ENCODE data around the gene GLA.

Gene GLA

GRCh38 chrX:101415180-101416145 lies 7.7 kb upstream of the GLA start:
- TF ChIP-seq ZNF274 (IDR thresholded peaks at IDR 0.05; ENCODE audit: low read depth, low read length) = no peak
- H3K4me3 ChIP-seq (ENCODE audit: low read length) = no peak overlapping the region

DNA sequence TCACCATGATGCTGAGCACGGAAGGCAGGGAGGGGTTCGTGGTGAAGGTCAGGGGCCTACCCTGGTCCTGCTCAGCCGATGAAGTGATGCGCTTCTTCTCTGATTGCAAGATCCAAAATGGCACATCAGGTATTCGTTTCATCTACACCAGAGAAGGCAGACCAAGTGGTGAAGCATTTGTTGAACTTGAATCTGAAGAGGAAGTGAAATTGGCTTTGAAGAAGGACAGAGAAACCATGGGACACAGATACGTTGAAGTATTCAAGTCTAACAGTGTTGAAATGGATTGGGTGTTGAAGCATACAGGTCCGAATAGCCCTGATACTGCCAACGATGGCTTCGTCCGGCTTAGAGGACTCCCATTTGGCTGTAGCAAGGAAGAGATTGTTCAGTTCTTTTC lies 4.3 kb upstream of the GLA start:
- TF ChIP-seq ZNF274 (IDR thresholded peaks at IDR 0.05; ENCODE audit: low read depth, low read length) = no peak
- H3K4me3 ChIP-seq (ENCODE audit: low read length) = no peak overlapping the region

DNA sequence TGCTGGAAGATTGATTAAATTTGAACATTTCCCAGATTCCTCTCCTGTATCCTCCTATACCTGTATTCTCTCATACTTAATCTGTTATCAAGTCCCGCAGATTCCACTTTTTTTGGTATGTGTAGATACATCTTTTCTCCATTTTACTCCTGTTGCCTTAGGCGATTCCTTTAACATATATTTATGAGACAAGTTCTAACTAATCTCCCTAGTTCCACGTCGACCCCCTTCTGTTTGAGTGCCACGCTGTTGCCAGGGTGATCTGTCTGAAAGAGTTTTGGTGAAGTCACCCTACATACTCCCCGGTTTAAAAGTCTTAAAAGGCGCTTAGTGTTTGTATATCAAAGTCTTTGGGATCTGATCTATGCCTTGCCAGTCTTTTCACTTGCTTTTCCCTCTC lies 2.7 kb upstream of the GLA start:
- no peak for TF ChIP-seq ZNF274 (IDR thresholded peaks at IDR 0.05; ENCODE audit: low read depth, low read length)
- H3K4me3 ChIP-seq (ENCODE audit: low read length) = no peak overlapping the region

DNA sequence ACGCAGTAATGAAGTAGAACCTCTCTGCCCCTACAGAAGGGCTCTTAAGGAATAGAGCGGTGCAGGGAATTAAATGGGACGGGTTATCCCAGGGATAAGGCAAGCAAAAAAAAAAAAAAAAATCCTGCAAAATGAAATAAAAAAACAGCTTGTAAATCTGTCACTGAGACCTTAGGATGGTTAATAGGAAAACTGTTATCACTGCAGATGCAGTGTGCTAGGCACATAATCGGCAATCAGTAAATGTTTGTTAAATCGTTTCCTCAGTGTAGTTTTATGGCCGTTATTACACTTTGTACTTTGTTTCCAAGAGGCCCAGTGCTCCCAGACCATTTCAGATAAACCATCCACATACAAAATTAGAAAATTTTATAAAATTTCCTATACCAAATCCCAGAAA lies 1.3 kb upstream of the GLA start:
- peak overlapping the region; percentile 72 for H3K4me3 ChIP-seq (ENCODE audit: low read length)
- TF ChIP-seq ZNF274 (IDR thresholded peaks at IDR 0.05; ENCODE audit: low read depth, low read length) = no peak

DNA sequence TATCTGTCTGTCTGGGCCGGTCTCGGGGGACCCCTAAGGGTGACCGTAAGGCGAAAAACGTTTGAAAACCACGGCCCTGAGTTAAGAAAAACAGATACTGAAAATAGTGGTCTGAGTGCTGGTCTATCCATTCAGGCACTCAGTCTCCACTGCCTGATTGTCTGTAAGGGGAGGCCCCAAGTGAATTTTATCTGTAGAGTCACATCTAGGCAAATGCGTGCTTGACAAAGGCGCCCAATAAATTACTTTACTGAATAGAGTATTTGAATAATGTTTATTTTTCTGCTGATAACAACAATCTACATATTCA lies 762 bp upstream of the GLA start:
- no peak for TF ChIP-seq ZNF274 (IDR thresholded peaks at IDR 0.05; ENCODE audit: low read depth, low read length)
- H3K4me3 ChIP-seq (ENCODE audit: low read length) = peak overlapping the region; percentile 72

GRCh38 chrX:101407167-101407747 lies 468 bp downstream of the GLA start:
- peak overlapping the region; percentile 80 for H3K4me3 ChIP-seq (ENCODE audit: low read length)
- no peak for TF ChIP-seq ZNF274 (IDR thresholded peaks at IDR 0.05; ENCODE audit: low read depth, low read length)

DNA sequence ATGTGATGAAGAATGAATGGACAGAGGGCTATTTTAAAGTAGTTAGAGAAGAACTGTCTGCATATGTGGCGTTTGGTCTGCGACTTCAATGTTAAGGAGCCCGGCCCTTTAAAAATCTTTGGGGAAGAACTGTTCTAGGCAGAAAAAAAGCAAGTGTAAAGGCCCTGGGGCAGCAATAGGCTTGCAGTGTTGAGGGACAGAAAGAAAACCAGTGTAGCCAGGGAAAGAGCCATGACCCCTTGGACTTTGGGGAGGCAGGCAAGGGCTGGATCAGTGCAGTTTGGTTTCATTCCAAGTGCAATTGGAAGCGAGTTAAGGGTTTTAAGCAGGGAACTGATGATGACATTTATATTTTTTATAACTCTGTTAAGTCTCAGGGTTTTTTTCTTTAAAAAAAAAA lies 7.9 kb downstream of the GLA start:
- H3K4me3 ChIP-seq (ENCODE audit: low read length) = no peak overlapping the region
- TF ChIP-seq ZNF274 (IDR thresholded peaks at IDR 0.05; ENCODE audit: low read depth, low read length) = no peak

- no peak overlapping the region for H3K4me3 ChIP-seq (ENCODE audit: low read length)
- TF ChIP-seq ZNF274 (IDR thresholded peaks at IDR 0.05; ENCODE audit: low read depth, low read length) = no peak
Measured at GRCh38 chrX:101398694-101399093, 9.0 kb downstream of the GLA start.

- TF ChIP-seq ZNF274 (IDR thresholded peaks at IDR 0.05; ENCODE audit: low read depth, low read length) = no peak
- no peak overlapping the region for H3K4me3 ChIP-seq (ENCODE audit: low read length)
Measured at GRCh38 chrX:101397779-101398178, 9.9 kb downstream of the GLA start.

GRCh38 chrX:101395789-101396188 lies 11.9 kb downstream of the GLA start:
- no peak for TF ChIP-seq ZNF274 (IDR thresholded peaks at IDR 0.05; ENCODE audit: low read depth, low read length)
- H3K4me3 ChIP-seq (ENCODE audit: low read length) = no peak overlapping the region

- no peak overlapping the region for H3K4me3 ChIP-seq (ENCODE audit: low read length)
- TF ChIP-seq ZNF274 (IDR thresholded peaks at IDR 0.05; ENCODE audit: low read depth, low read length) = no peak
Measured at GRCh38 chrX:101394372-101394771, 13.4 kb downstream of the GLA start.

DNA sequence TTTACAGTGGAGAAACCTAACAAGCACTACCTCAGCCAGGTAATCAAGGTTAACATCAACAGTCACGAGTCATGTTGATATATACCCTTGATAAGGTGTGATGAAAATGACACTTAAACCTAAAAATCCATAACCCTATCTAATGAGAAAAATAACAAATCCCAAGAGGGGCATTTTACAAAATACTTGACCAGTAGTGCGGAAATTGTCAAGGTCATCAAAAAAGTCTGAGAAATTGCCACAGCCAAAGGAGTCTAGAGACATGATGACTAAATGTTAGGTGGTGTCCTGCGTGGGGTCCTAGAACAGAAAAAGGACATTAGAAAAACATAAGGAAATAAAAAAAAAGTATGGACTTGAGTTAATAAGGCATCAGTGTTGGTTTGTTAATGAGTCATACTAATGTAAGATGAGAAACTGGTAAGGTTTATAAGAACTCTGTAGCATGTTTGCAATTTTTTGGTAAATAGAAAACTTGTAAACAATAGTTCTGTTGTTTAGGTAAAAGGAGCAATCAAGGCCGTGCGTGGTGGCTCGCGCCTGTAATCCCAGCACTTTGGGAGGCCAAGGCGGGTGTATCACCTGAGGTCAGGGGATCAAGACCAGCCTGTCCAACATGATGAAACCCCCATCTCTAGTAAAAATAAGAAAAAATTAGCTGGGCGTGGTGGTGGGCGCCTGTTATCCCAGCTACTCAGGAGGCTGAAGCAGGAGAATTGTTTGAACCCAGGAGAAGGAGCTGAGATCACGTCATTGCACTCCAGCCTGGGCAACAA lies 14.0 kb downstream of the GLA start:
- no peak for TF ChIP-seq ZNF274 (IDR thresholded peaks at IDR 0.05; ENCODE audit: low read depth, low read length)
- H3K4me3 ChIP-seq (ENCODE audit: low read length) = no peak overlapping the region

DNA sequence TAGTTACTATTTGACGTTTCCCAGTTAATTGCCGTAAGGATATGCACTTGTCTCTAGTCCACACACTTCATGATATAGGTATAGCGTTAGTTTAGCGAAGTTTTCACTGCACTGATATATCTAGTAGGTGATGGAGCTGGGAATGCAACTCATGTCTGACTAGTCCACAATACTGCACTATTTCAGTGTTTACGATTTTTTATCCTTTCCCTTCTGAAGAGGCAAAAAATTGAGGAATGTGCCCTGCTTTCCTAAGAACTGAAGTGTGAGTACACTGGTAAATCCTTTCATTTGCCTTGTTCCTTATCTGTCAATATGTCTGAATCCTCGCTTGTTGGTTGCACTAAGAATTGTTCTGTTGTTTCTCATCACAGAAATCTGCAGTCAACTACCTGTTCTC lies 15.9 kb downstream of the GLA start:
- TF ChIP-seq ZNF274 (IDR thresholded peaks at IDR 0.05; ENCODE audit: low read depth, low read length) = no peak
- H3K4me3 ChIP-seq (ENCODE audit: low read length) = peak overlapping the region; percentile 86

DNA sequence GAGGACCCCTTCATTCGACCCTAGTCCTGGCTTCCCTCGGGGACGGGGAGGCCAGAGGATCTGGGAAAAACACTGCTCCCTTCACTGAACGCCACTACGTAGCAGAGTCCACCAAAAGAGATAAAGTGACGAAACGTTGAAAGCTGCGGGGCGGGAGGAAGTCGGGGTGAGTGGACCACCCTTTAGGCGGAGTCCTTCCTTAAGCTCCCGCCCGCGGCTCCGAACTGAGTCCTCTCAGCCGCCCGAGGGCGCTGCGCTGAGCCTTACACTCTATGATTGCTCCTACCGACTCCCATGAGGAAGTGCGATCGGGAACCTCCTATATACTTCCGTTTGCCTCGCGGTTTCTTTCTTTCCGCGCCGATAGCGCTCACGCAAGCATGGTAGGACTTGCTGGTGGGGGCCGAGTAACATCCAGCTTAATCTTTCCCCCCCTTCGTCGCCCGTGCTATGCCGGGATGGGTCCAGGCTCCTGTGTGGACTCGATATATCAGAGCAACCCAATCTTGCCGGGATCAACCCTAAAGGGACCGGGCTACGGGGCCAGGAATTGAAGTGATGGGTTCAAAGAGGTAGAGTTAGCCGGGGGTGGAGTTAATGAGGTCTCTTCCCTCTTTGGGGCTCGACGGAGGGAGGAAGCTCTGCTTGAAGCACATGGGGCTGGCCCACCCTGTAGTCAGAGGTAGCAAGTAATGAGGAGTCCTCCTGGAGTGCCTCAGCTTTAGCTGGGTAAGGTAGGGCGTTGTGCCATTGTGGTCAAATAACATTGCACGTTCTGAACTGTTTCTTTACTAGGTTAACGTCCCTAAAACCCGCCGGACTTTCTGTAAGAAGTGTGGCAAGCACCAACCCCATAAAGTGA lies 16.8 kb downstream of the GLA start, which contains the start of gene RPL36A:
RPL36A (plus strand) TSS at position 348 of the 862 bp plus-strand sequence; CDS start at position 381, 33 bp downstream.
- TF ChIP-seq ZNF274 (IDR thresholded peaks at IDR 0.05; ENCODE audit: low read depth, low read length) = no peak
- peak within 1 kb of the TSS; percentile 86 for H3K4me3 ChIP-seq (ENCODE audit: low read length)

All from GM08714 (cell line).